Measurements from ENCODE around the gene KDELR1. TPM values are rescaled to one million over a fixed set of nuclear protein-coding genes. Genes with fewer than 3 reads are reported as not detected.

The KDELR1 gene
- total and polyA plus RNA-seq, 3 donors from 2014 or later: 149 to 187 (median 155) TPM

- intact Hi-C loops (cut with DNase I; ENCODE audit: low total_unique reads): no loop called here
- Histone ChIP-seq H3K4me3 (no peak overlapping the region), H3K36me3 (ENCODE audit: low read depth, missing control alignments) (no peaks in the 10 kb centered on the region), H3K27ac (no peak overlapping the region), H3K27me3 (no peaks in the 10 kb centered on the region), H3K9me3 (no peaks in the 10 kb centered on the region), H3K4me1 (no peaks in the 10 kb centered on the region)
- no peak for DNase-seq
- no peak for TF ChIP-seq POLR2A (IDR thresholded peaks at IDR 0.05)
- no peak for TF ChIP-seq CTCF (IDR thresholded peaks at IDR 0.05)
- 63 to 65% methylated on average over 8 of the region's 8 CpGs for WGBS, 2 donors
Measured at GRCh38 chr19:48424694-48425219, 33.4 kb upstream of the KDELR1 start.

- H3K9me3 ChIP-seq: no peaks in the 10 kb centered on the region
Measured at GRCh38 chr19:48421548-48421947, 30.2 kb upstream of the KDELR1 start.

GRCh38 chr19:48419158-48419920 is 28.0 kb upstream of the KDELR1 start:
- intact Hi-C loops (cut with DNase I; ENCODE audit: low total_unique reads): no loop called here
- Histone ChIP-seq H3K27ac (no peak overlapping the region), H3K9me3 (no peaks in the 10 kb centered on the region), H3K4me3 (peak overlapping the region in 1 of 2 donors; percentile 45), H3K4me1 (peaks cover 3% of the 10 kb centered on the region), H3K36me3 (ENCODE audit: low read depth, missing control alignments) (no peaks in the 10 kb centered on the region), H3K27me3 (no peaks in the 10 kb centered on the region)
- DNase-seq: peak; percentile 81
- TF ChIP-seq CTCF (IDR thresholded peaks at IDR 0.05) (no peak), POLR2A (IDR thresholded peaks at IDR 0.05) (no peak)
- WGBS, 2 donors: 47 to 63% methylated on average over 23 to 31 of the region's 31 CpGs

More at GRCh38 chr19:48421548-48421947, 30.2 kb upstream of the KDELR1 start:
- Histone ChIP-seq H3K4me1 (no peaks in the 10 kb centered on the region), H3K4me3 (no peak overlapping the region), H3K27ac (no peak overlapping the region), H3K27me3 (no peaks in the 10 kb centered on the region), H3K36me3 (ENCODE audit: low read depth, missing control alignments) (no peaks in the 10 kb centered on the region)
- DNase-seq: no peak
- intact Hi-C loops (cut with DNase I; ENCODE audit: low total_unique reads): no loop called here
- no peak for TF ChIP-seq CTCF (IDR thresholded peaks at IDR 0.05)
- WGBS, 2 donors: 72 to 74% methylated on average over 12 to 16 of the region's 16 CpGs

- no peaks in the 10 kb centered on the region for H3K27me3 ChIP-seq
- no peak for TF ChIP-seq CTCF (IDR thresholded peaks at IDR 0.05)
- no peak for TF ChIP-seq POLR2A (IDR thresholded peaks at IDR 0.05)
- no peak overlapping the region for H3K4me3 ChIP-seq
- H3K4me1 ChIP-seq: peaks cover 3% of the 10 kb centered on the region
- H3K27ac ChIP-seq: no peak overlapping the region
- 77 to 80% methylated on average over 6 of the region's 6 CpGs for WGBS, 2 donors
- H3K9me3 ChIP-seq: no peaks in the 10 kb centered on the region
- DNase-seq: no peak
- intact Hi-C loops (cut with DNase I; ENCODE audit: low total_unique reads): no loop called here
- H3K36me3 ChIP-seq (ENCODE audit: low read depth, missing control alignments): no peaks in the 10 kb centered on the region
Measured at GRCh38 chr19:48418317-48419064, 27.1 kb upstream of the KDELR1 start.
